Hepatocyte (in vitro differentiated cells): Measurements from ENCODE around the gene SWSAP1.

Experiments
- CTCF ChIP-seq: fragments of 200-600 bp; sonication (generic); IDR thresholded peaks from 2 replicates; pipeline ENCODE4 v1.5.1; 2016; ENCODE audit warnings: antibody characterized with exemption, mild to moderate bottlenecking; ENCODE audit not compliant: poor library complexity
- EZH2 ChIP-seq: fragments of 200-600 bp; sonication (generic); IDR thresholded peaks from 2 replicates; pipeline ENCODE4 v1.6.1; 2016; ENCODE audit warnings: antibody characterized with exemption, mild to moderate bottlenecking, borderline replicate concordance
- EZH2phosphoT487 ChIP-seq: fragments of 200-600 bp; sonication (generic); IDR thresholded peaks from one replicate; pipeline ENCODE4 v1.6.1; 2018; ENCODE audit warnings: antibody characterized with exemption, mild to moderate bottlenecking, low read depth, moderate library complexity; ENCODE audit not compliant: unreplicated experiment, severe bottlenecking

GRCh38 chr19:11387162-11388034 lies 12.9 kb downstream of the SWSAP1 start:
- TF ChIP-seq CTCF, result no peak
- TF ChIP-seq EZH2, result no peak
- TF ChIP-seq EZH2phosphoT487, result no peak
